GM12874 (cell line): ENCODE measurements around the gene A2ML1.

Source experiments
- TF ChIP-seq, protein P1 (sequence below): IDR thresholded peaks from 2 replicates; pipeline ENCODE4 v1.5.1; 2011; ENCODE audit warnings: low read depth, mild to moderate bottlenecking, control low read depth, low read length, moderate library complexity; ENCODE audit not compliant: insufficient read depth

Gene A2ML1

DNA sequence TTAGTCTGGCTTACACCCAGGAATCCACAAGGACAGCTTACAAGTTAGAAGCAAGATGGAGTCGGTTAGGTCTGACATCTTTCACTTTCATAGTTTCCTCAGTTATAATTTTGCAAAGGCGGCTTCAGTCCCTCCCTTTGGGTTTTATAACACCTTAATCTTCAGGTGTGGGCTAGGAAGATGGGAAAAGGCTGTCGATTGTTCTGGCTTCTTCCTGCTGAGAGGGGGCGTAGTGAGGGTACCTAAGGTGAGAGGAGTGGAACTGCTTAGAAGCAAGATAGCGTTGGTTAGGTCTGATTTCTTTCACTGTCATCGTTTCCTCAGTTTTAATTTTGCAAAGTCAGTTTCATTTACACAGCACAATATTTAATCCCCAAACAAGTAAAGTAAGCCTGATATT, 10.1 kb downstream of the A2ML1 start:
- TF ChIP-seq, protein P1, sequence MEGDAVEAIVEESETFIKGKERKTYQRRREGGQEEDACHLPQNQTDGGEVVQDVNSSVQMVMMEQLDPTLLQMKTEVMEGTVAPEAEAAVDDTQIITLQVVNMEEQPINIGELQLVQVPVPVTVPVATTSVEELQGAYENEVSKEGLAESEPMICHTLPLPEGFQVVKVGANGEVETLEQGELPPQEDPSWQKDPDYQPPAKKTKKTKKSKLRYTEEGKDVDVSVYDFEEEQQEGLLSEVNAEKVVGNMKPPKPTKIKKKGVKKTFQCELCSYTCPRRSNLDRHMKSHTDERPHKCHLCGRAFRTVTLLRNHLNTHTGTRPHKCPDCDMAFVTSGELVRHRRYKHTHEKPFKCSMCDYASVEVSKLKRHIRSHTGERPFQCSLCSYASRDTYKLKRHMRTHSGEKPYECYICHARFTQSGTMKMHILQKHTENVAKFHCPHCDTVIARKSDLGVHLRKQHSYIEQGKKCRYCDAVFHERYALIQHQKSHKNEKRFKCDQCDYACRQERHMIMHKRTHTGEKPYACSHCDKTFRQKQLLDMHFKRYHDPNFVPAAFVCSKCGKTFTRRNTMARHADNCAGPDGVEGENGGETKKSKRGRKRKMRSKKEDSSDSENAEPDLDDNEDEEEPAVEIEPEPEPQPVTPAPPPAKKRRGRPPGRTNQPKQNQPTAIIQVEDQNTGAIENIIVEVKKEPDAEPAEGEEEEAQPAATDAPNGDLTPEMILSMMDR = no peak

DNA sequence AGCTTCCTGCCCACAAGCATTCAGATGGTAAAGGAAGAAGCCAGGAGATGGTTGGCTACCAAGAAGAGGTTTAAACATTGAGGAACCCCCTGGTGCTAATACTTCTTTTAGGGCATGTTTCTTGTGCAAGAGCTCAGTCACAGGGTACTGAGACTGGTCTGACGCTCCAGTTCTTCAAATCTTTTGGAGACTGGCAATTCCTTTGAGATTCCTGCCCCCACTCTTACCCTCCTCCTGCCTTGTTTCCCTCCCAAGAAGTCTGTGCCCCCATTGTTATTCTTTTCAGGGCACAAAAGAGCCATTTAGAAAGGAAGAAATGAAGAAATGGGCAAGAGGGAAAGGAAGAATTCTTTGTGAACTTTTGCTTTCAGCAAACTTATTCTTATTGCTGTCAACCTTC, 11.8 kb downstream of the A2ML1 start:
- TF ChIP-seq, protein P1 = no peak

DNA sequence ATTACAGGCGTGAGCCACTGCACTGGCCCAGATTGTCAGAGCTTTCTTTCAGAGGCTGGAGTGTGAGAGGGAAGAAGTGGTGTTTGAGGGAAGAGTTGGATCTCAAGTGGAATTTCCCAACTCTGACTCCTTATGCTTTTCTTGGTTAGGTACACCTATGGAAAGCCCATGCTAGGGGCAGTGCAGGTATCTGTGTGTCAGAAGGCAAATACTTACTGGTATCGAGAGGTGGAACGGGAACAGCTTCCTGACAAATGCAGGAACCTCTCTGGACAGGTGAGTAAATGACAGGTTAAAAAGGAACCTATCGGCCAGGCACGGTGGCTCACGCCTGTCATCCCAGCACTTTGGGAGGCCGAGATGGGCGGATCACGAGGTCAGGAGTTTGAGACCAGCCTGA, 14.9 kb downstream of the A2ML1 start:
- TF ChIP-seq, protein P1 = no peak

DNA sequence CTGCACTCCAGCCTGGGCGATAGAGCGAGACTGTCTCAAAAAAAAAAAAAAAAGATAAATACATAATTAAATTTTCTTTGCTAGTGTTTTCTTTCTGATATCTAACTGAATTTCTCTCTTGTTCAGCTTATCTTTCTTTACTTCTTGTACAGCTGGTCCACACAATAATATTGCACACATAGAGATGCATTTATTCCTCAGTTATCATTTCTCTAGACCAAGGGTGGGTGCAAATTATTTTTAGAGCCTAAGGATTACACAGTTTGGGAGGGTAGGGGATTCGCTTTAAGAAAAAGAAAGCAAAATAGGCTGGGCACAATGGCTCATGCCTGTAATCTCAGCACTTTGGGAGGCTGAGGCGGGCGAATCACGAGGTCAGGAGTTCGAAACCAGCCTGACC, 17.9 kb downstream of the A2ML1 start:
- TF ChIP-seq, protein P1 = no peak

DNA sequence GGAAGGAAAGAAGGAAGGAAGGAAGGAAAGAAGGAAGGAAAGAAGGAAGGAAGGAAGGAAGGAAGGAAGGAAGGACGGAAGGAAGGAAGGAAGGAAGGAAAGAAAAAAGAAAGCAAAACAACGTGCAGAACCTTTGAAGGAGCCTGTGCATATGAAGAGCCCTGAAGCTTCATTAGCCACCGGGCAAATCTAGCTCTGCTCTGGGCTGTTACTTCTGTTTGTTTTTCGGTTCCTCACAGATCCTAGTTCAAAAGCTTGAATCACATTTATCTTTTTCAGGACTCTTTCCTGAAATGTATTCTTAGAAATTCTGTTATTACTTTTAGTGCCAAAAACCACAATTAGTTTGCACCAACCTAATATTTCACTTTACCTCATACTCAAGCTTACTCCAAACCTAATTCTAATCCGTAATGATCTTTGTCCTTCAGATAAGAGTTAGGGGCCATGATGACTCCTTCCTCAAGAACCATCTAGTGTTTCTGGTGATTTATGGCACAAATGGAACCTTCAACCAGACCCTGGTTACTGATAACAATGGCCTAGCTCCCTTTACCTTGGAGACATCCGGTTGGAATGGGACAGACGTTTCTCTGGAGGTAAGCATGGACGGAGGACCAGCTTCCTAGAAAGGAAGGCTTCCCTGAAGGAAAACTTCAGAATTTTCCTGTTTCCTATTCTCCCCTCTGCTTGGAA, 18.7 kb downstream of the A2ML1 start:
- TF ChIP-seq, protein P1 = no peak

DNA sequence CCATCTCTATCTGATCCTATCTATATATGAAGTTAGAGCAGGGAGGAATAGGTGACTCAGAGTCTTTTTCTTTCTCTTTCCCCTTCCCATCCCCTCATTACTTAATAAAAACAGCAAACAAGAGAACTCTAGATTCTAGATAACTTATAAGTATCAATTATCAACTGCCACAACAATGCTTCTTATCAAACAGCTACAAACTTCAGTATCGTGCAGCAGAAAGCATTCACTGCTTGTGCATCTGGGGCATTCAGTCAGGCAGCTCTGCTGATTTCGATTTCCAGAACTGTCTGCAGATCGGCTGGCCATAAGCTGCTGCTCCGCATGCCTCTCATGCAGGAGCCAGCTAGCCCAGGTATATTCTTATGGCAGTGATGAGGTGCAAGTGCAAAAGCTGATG, 19.4 kb downstream of the A2ML1 start:
- TF ChIP-seq, protein P1 = no peak

DNA sequence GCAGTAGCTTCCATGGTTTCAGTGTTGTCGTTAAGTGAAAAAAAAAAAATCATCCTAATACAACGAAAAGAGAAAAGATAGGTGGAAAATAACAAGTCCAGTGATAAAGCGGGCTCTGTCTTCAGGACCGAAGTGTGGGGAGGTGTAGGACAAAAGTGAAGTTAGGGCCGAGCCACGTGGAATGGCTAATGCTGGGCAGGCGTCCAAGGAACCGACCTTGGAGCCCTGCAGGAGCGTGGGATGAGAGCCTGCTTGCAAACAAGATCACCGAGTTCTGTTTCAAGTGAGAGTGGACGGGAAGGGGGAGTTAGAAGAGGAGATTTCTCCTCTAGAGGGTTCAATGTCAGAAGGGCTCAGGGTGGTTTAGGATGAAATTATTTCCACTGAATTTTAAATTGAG, 22.2 kb downstream of the A2ML1 start:
- TF ChIP-seq, protein P1 = no peak
